ENCODE results near the gene NWD2.

The NWD2 gene

GRCh38 chr4:37467824-37468223, 223.3 kb downstream of the NWD2 start:
- Histone ChIP-seq H3K79me2 (ENCODE audit: insufficient read depth, low read length) (no peaks in the 10 kb centered on the region), H4K20me1 (ENCODE audit: insufficient read depth, low read length) (no peaks in the 10 kb centered on the region), H3K4me1 (ENCODE audit: insufficient read depth, low read length) (no peaks in the 10 kb centered on the region), H3K36me3 (ENCODE audit: insufficient read depth, low read length) (no peaks in the 10 kb centered on the region), H2AFZ (ENCODE audit: low read depth, low read length) (no peak overlapping the region), H3K27me3 (ENCODE audit: insufficient read depth, low read length, poor library complexity) (peaks cover 4% of the 10 kb centered on the region), H3K27ac (ENCODE audit: low read length) (no peak overlapping the region), H3K4me3 (ENCODE audit: low read depth in 1 of 2, low read length in 2 of 2) (no peak overlapping the region), H3K9me3 (ENCODE audit: insufficient read depth, low read length, severe bottlenecking) (no peaks in the 10 kb centered on the region), H3K9ac (ENCODE audit: low read depth, low read length) (no peak overlapping the region), H3K4me2 (ENCODE audit: insufficient read depth, low read length) (no peak overlapping the region)
- DNase-seq (no peak), ATAC-seq (ENCODE audit: insufficient read depth, low read depth) (no peak)
- no peak for TF ChIP-seq CTCF (IDR thresholded peaks at IDR 0.05; ENCODE audit: borderline replicate concordance, extremely low read depth, low read length, poor library complexity, severe bottlenecking)
- TF ChIP-seq EZH2 (IDR thresholded peaks at IDR 0.05; ENCODE audit: borderline replicate concordance, low read depth, low read length, severe bottlenecking): no peak

- no peak for DNase-seq
- Histone ChIP-seq H3K27me3 (ENCODE audit: insufficient read depth, low read length, poor library complexity) (peaks cover 5% of the 10 kb centered on the region), H3K4me2 (ENCODE audit: insufficient read depth, low read length) (no peak overlapping the region), H3K36me3 (ENCODE audit: insufficient read depth, low read length) (no peaks in the 10 kb centered on the region), H3K4me3 (ENCODE audit: low read depth in 1 of 2, low read length in 2 of 2) (no peak overlapping the region), H3K4me1 (ENCODE audit: insufficient read depth, low read length) (no peaks in the 10 kb centered on the region), H3K9ac (ENCODE audit: low read depth, low read length) (no peak overlapping the region), H2AFZ (ENCODE audit: low read depth, low read length) (no peak overlapping the region), H3K9me3 (ENCODE audit: insufficient read depth, low read length, severe bottlenecking) (no peaks in the 10 kb centered on the region), H3K27ac (ENCODE audit: low read length) (no peak overlapping the region), H3K79me2 (ENCODE audit: insufficient read depth, low read length) (no peaks in the 10 kb centered on the region), H4K20me1 (ENCODE audit: insufficient read depth, low read length) (no peaks in the 10 kb centered on the region)
- no peak for TF ChIP-seq CTCF (IDR thresholded peaks at IDR 0.05; ENCODE audit: borderline replicate concordance, extremely low read depth, low read length, poor library complexity, severe bottlenecking)
- no peak for TF ChIP-seq EZH2 (IDR thresholded peaks at IDR 0.05; ENCODE audit: borderline replicate concordance, low read depth, low read length, severe bottlenecking)
- ATAC-seq (ENCODE audit: insufficient read depth, low read depth): no peak
Measured at GRCh38 chr4:37469286-37469685, 224.7 kb downstream of the NWD2 start.

- Histone ChIP-seq H3K27ac (ENCODE audit: low read length) (no peak overlapping the region), H3K4me2 (ENCODE audit: insufficient read depth, low read length) (no peak overlapping the region), H3K9ac (ENCODE audit: low read depth, low read length) (no peak overlapping the region), H4K20me1 (ENCODE audit: insufficient read depth, low read length) (no peaks in the 10 kb centered on the region), H3K27me3 (ENCODE audit: insufficient read depth, low read length, poor library complexity) (peaks cover 8% of the 10 kb centered on the region), H2AFZ (ENCODE audit: low read depth, low read length) (no peak overlapping the region), H3K79me2 (ENCODE audit: insufficient read depth, low read length) (no peaks in the 10 kb centered on the region), H3K36me3 (ENCODE audit: insufficient read depth, low read length) (no peaks in the 10 kb centered on the region), H3K9me3 (ENCODE audit: insufficient read depth, low read length, severe bottlenecking) (no peaks in the 10 kb centered on the region), H3K4me1 (ENCODE audit: insufficient read depth, low read length) (no peaks in the 10 kb centered on the region), H3K4me3 (ENCODE audit: low read depth in 1 of 2, low read length in 2 of 2) (no peak overlapping the region)
- ATAC-seq (ENCODE audit: insufficient read depth, low read depth) (no peak), DNase-seq (no peak)
- TF ChIP-seq CTCF (IDR thresholded peaks at IDR 0.05; ENCODE audit: borderline replicate concordance, extremely low read depth, low read length, poor library complexity, severe bottlenecking) (no peak), EZH2 (IDR thresholded peaks at IDR 0.05; ENCODE audit: borderline replicate concordance, low read depth, low read length, severe bottlenecking) (no peak)
Measured at GRCh38 chr4:37470245-37470644, 225.7 kb downstream of the NWD2 start.

- H3K4me1 ChIP-seq (ENCODE audit: insufficient read depth, low read length): no peaks in the 10 kb centered on the region
- H3K36me3 ChIP-seq (ENCODE audit: insufficient read depth, low read length): no peaks in the 10 kb centered on the region
- DNase-seq: no peak
- ATAC-seq (ENCODE audit: insufficient read depth, low read depth): no peak
- H4K20me1 ChIP-seq (ENCODE audit: insufficient read depth, low read length): no peaks in the 10 kb centered on the region
- H3K79me2 ChIP-seq (ENCODE audit: insufficient read depth, low read length): no peaks in the 10 kb centered on the region
- H2AFZ ChIP-seq (ENCODE audit: low read depth, low read length): no peak overlapping the region
- no peak overlapping the region for H3K4me3 ChIP-seq (ENCODE audit: low read depth in 1 of 2, low read length in 2 of 2)
- no peaks in the 10 kb centered on the region for H3K9me3 ChIP-seq (ENCODE audit: insufficient read depth, low read length, severe bottlenecking)
- no peak overlapping the region for H3K27ac ChIP-seq (ENCODE audit: low read length)
- no peak overlapping the region for H3K4me2 ChIP-seq (ENCODE audit: insufficient read depth, low read length)
- H3K9ac ChIP-seq (ENCODE audit: low read depth, low read length): no peak overlapping the region
- no peak for TF ChIP-seq CTCF (IDR thresholded peaks at IDR 0.05; ENCODE audit: borderline replicate concordance, extremely low read depth, low read length, poor library complexity, severe bottlenecking)
- no peak for TF ChIP-seq EZH2 (IDR thresholded peaks at IDR 0.05; ENCODE audit: borderline replicate concordance, low read depth, low read length, severe bottlenecking)
- H3K27me3 ChIP-seq (ENCODE audit: insufficient read depth, low read length, poor library complexity): peaks cover 8% of the 10 kb centered on the region
Measured at GRCh38 chr4:37471093-37471492, 226.6 kb downstream of the NWD2 start.
